Kidney glomerular epithelial cell (primary cell): Measurements from ENCODE around the gene MPDZ.
A peak's percentile ranks its signal among the peaks of the same experiment; 100 is the strongest.

ENCODE experiments used
- DNase-seq: peaks from one replicate; lab custom pipeline; 2025; lab: John Stamatoyannopoulos, UW

MPDZ gene

DNA sequence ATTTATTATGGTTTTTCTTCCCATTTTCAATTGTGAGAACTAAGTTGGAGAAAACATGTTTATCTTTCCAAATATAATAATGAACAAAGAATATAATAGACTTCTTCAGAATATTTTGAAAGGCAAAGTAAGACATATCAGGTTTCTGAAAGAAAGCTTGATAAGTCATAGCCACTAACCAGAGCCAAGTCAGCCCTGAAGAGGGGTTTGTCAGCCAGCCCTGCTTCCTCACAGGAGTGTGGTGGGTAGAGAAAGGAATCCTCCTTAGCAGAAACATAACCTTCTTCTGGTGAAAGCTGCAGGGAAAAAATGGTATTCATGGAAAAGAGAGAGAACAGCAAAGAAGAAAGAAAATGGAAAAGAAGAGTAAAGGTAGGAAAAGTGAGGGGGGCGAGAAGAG lies 93.4 kb downstream of the MPDZ start:
- DNase-seq = no peak

GRCh38 chr9:13181652-13182051 lies 97.8 kb downstream of the MPDZ start:
- no peak for DNase-seq

DNA sequence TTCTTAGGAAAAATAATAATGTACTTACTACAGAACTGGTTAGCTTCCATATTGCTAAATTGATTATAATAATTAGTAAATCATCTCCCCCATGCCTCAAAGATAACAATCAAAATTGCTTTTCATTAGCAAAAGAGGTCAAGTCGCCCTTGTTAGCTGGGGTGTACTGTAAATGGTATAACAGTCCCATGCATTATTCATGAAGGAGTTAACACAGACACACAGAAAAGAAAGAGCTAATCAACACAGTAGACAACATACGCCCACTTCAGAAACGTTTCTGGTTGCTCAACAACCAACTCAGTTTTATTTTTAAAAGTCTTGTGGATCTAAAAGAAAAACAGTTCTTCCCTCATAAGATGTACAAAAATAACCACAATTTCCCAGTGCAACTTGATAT lies 100.2 kb downstream of the MPDZ start:
- DNase-seq = no peak

GRCh38 chr9:13175732-13176131 lies 103.8 kb downstream of the MPDZ start:
- no peak for DNase-seq

- DNase-seq = no peak
Measured at GRCh38 chr9:13174906-13175639, 104.4 kb downstream of the MPDZ start.

- no peak for DNase-seq
Measured at GRCh38 chr9:13173553-13173952, 105.9 kb downstream of the MPDZ start.

DNA sequence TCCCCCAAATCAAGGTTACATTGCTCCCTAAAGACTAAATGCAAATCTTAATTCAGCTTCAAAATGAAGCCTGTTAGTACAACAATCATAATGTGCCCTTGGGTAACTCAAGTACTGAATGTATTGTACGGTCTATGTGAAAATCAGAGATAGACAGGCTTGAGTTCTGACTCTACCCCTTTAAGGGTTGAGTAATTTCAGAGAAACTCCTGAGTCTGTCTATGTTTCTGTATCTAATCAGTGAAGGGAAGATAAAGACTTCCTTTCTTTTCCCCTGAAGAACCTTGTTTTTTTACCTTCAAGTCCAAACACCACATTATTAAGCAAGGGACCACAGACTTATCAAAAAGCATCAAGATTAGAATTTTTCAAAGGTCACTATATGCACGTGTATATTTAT lies 108.2 kb downstream of the MPDZ start:
- DNase-seq = peak; percentile 44

DNA sequence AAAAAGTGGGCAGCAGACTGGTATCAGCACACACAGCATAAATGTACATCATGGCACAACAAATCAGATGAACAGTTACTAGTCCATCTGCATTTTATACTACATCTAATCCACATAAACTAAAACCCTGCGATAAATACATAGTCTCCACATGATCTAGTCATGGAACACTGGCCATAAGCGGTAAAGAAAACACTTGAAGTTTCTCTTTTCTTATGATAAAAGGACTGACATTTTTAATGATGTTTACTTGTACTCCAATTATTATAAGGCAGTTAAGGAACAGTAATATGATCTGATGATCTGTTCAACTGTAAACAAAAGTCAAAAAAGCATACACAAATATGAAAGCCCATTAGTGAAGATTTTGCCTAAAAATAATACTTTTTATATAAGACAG lies 112.5 kb downstream of the MPDZ start:
- DNase-seq = no peak

GRCh38 chr9:13165956-13166355 lies 113.5 kb downstream of the MPDZ start:
- DNase-seq = no peak

- no peak for DNase-seq
Measured at GRCh38 chr9:13165236-13165945, 114.1 kb downstream of the MPDZ start.

GRCh38 chr9:13163946-13164345 lies 115.5 kb downstream of the MPDZ start:
- no peak for DNase-seq

DNA sequence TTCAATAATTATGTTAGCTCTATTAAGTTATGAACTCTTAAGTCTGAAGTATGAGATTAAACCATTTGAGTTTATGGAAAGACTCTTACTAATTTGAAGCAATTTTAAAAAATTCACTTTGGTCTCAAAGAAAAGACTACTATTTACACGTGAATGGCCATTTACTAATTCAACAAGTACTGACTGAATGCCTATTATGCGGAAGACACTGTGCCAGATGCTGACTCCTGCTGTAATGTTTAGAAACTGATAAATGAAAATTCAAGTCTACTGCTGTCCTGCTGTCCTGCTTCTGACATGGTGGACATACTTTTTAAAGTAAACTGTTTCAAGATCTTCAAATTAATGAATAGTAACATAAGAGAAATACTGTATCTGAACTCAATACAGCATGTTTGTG lies 116.2 kb downstream of the MPDZ start:
- no peak for DNase-seq

DNA sequence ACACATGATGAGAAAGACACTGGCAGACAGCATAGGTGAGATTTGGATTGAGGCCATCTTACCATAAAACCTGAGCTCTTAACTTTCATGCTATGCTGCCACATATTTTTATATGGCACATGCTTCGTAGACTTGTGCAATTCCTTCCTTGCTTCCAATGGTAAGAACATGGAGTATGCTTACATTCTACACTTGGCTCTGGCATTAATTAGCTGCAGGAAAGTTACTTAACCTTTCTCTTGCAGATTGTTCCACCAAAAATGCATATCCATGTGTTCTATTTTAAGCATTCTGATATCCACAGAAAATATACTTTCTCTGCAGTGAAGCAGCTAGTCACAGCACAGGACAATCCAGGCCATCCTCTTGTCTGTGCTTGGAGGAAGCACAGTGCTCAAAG lies 119.4 kb downstream of the MPDZ start:
- no peak for DNase-seq

DNA sequence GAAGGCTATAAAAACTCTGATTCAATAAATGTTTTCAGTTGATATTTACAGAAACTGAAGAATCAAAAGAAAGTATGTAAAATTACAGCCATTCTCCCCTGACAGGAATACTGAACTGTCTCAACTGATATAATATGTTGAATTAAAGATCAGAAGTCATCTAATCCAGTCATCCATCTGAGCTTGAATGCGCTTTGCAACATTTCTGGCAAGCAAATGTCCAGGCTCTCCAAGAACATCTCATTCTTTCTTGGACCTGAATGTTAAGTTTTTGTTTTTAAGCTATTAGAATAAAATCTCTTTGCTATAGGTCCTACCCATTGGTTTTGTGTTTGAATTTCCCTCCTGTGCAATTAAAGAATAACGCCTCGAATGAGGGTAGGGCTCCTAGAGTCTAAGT lies 120.5 kb downstream of the MPDZ start:
- DNase-seq = no peak

GRCh38 chr9:13151489-13151888 lies 128.0 kb downstream of the MPDZ start:
- DNase-seq = no peak

- no peak for DNase-seq
Measured at GRCh38 chr9:13149454-13149853, 130.0 kb downstream of the MPDZ start.

DNA sequence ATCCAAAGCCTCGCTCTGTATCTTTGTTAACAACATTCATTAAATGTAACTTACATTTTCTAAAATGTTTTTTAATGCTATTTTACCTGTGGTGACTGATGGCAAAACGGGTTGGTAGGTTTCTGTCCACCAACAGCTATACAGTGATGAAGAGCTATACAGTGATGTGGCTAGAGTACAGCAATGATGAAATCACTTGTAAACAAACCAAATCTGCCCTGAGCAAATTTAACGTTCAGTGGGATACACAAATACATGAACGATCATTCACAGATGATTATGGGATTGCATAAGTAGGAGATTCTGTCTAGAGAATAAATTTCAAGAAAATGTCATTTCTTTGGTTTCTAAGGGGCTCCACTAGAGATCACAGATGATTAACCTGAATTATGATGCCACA lies 132.7 kb downstream of the MPDZ start:
- no peak for DNase-seq

GRCh38 chr9:13145340-13145739 lies 134.2 kb downstream of the MPDZ start:
- DNase-seq = no peak

DNA sequence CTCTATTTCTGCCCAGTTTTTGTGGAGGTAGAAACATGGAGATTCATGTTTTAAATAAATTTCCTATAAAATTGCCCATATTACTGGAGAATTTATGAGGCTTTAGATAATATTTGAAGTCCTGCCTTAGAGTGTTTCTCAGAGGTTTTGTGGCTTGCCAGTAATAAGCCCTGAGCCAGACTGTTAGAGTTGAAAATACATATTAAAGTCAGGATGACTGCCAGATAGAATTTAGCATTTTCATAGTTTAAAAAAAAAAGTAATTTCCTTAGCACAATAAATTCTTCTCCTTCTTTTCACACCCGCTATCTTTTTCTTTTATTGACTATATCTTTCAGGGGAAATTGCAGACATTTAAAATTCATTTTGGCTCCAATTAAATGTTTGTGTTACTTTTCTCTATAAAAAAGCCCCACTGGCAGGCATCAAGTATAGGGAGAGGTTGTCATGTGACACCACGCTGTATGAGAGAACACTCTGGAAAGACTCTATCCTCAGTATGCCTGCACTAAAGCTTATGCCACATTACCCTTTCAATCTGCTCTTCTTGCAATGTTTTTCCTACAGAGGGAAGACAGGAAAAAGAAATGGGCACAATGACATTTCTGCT lies 135.2 kb downstream of the MPDZ start:
- DNase-seq = no peak

DNA sequence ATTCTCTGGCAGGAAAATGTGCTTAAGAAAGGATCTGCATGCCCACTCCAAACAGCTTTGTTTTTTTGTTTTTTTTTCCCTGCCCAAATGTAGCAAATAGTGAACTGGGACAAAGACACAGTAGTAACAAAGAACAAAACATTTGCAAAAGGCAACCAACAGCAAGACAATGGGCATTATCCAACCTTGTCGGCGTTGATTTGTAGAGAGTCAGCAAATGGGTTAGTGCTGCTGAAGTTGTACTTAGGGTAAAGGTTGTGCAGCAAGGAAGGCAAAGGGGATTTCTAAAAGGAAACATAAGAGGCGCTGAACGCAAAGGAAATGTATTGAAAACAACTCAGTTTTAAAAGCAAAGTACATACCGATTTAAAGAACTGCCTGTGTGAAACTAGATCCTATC lies 136.2 kb downstream of the MPDZ start:
- DNase-seq = no peak

- DNase-seq = no peak
Measured at GRCh38 chr9:13142776-13143175, 136.7 kb downstream of the MPDZ start.

DNA sequence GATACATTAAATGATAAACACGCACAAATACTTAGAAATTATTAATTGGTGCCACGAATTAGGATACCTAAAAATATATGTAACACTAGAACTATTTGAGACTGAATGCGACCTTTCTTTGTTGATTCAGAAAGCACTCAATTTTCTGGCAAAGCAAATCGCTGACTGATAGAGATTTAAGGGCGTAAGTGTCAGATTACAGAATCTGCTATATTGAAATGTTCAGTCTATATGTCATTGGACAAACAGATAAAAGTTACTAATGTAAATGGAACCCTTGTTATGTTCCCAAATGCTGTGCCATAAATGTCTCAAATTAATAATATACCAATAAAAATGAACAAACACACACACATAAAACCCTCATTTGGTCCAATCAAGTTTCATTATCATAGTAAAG lies 137.9 kb downstream of the MPDZ start:
- no peak for DNase-seq

DNA sequence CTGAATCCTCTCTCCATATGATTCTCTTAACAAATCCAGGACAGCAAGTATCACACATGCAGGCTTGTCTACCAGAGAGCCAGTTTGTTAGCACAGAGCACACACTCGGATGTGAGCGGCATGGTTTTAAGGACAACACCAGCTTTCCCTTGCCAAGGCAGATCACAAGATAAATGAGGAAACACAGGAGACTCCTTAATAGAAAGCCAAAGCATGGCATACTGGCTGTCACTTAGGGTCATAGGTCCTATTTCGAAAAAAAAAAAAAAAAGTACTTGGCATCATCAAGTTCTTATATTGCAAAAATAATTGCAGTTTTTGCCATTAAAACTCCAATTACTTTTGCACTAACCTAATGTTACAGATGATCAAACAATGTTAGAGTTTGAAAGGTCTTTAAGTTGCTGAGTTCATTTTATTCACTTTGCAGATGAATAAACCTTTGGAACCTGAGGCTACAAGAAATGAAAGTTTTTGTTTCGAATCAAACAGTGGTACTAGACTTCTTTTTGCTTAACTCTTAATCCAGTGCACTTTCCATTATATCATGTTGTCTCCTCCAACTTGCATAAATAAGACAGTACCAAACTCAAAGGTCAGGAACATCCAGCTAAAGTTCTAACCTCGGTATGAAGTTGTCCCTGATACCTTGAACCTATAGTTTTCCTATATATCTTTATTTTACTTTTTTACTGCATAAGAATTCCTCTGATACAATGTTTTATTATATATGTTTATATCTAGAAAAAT lies 138.5 kb downstream of the MPDZ start:
- DNase-seq = no peak
